NCI-H446 treated with DMSO at 0.1 percent for 48 hours (cell line): ENCODE data around the gene MBD4.
"Not testable (repeated sequence)": the region's sequence is repeated elsewhere in the genome, so short reads cannot be mapped to it uniquely, and the experiment has no call there.

Experiments used
- DNase-seq: peaks from one replicate; lab custom pipeline; 2025; lab: John Stamatoyannopoulos, UW

The MBD4 gene

DNA sequence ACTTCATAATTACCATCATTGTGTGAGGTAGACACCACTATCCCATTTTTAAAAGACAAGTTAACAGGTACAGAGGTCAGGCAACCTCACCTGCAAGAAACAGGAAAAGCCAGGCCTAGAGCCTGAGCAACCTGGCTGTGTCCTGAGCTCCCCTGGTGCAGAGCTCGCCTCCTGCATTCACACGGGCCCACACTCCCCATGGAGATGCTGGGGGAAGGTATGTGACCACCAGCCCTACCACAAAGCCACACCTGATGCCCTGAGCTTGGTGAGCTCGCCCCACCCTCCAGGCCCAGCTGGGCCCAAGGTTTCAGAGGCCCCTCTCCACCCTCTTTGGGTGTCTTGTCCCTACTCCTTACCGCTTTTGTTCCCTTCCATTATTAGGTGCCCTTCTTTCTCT lies 10.1 kb downstream of the MBD4 start:
- DNase-seq, result no peak

DNA sequence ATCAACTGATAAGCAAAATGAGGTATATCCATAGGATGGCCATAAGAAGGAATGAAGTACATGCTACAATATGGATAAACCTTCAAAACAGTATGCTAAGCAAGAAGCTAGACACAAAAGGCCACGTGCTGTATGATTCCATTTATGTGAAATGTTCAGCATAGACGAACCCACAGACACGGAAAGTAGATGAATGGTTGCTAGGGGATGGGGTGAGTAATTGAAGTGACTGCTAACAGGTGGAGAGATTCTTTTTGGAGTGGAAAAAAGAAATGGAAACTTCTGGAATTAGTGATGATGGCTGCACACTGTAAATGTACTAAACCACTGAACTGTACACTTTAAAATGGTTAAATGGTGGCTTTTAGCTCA lies 10.7 kb downstream of the MBD4 start:
- DNase-seq, result no peak

DNA sequence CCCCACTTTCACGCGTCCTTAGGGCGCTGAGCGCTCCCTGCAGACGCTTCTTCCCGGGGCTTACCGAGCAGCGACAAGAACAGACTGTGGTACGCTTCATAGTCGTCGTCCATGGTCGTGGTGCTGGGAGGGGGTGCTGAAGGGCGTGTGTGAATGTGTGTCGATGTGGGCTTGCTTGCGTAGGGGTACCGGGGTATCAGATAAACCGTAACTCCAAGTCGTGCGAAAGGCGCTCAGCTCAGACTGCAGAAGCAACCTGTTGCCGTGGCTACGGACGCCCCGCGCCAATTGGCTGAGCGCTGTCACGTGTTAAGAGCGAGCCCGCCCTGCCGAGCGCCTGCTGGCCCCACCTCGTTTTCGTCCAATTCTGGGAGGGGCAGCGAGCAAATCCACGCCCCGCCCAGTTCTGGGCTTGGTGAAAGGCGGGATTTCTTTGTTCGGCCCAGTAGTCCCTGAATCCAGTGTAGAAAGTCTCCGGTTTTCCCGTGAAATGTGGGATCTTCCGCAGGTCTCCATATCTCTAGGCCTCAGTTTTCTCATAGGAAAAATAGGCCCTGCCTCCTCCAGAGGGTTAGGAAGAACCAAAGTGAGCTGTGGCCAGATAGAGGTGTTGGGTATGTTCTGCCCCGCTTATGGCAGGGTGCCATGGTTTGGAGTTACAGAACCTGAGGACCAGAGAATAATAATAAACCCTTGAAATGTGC lies 11.2 kb downstream of the MBD4 start, which contains the start of gene EFCAB12:
Gene EFCAB12, minus strand, starts transcription at position 261 of the 704 bp plus-strand sequence. Its CDS starts 148 bp downstream, at position 113.
- peak; percentile 88 for DNase-seq

DNA sequence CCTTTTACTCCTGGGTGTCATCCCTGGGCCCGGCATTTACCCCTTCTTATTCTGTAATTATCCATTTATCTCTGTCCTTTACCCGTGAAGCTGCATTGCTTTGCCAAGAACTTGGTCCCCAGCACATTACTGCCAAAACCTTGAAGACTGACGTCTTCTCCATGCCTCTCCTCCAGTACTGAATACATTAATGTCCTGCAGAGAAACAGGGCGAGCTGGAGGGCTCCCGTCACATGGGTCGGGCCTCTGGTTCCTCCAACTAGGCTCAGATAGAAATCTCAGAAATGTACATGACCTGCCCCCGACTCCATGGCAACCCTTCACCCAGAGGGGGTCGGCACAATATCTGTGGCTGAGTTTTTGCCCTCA lies 11.8 kb downstream of the MBD4 start:
- DNase-seq, result no peak

DNA sequence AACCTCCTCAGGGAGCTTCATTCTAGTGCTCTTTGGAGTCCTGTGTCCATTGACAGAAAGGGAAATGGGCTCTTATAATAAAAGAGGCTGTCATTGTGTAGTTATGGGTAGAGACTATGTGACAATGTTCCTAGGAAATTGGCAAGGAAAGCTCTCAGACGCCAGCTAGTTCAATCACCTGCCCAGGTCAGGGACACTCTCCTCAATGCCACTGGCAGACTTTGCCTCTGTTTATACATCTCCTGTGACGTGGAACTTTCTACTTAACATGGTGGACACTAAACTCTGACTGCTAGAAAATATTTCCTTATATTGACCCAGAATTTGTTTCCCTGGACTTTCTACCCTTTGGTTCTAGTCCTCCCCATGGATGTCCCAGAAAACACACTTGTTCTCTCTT lies 14.1 kb downstream of the MBD4 start:
- DNase-seq, result no peak

DNA sequence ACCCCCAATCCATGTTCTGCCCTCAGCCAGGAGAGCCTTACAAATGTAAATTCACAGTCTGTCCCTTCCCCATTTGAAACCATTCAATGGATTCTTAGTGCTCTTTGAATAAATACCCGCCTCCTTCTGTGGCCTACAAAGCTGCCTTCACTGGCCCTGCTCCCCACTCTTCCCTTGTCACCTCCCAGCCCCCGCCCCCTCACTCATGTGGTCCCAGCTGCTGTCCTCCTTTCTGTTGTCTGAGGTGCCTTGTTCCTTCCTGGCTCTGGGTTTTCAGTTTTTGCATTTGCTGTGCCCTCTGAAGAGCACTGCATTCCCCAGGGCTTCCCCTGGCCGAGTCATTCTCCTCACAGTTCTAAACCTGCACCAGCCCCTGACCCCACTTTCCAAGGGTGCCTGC lies 14.5 kb downstream of the MBD4 start:
- DNase-seq, result no peak

DNA sequence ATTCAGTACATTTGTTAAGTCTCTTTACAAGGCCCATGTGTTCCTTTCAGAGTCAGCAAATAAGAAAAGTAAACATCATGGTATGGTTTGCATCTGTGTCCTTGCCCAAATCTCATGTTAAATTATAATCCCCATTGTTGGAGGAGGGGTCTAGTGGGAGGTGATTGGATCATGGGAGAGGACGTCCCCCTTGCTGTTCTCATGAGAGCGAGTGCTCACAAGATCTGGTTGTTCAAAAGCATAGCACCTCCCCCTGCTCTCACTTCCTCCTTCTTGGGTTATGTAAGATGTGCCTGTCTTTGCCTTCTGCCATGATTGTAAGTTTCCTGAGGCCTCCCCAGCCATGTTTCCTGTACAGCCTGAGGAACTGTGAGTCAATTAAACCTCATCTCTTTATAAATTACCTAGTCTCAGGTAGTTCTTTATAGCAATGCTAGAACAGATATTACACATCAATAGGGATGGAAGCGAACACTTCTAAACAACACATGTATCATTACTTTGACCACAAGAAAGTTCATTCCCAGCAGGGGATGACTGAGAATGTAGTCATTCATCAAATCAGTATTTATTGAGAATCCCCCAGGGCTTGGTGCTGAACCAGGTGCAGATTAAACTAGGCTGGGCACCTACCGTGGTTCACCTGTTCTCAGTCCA lies 15.4 kb downstream of the MBD4 start:
- no peak for DNase-seq

DNA sequence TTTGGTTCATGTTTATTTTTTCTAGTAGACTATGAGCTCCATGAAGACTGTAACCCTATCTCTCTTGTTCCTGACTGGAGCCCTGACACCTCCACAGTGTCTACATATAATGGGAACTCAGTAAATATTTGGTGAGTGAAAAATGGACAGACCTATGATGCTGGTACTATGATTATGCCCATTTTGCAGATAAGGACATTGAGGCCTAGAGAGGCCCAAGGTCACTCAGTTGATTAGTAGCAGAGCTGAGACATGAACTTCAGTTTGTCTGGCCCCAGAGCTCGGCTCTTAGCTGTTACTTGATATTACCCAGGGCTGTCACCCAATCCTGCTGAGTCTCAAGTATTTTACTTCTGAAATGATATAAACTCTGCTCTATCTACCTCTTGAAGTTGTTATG lies 16.9 kb downstream of the MBD4 start:
- no peak for DNase-seq

DNA sequence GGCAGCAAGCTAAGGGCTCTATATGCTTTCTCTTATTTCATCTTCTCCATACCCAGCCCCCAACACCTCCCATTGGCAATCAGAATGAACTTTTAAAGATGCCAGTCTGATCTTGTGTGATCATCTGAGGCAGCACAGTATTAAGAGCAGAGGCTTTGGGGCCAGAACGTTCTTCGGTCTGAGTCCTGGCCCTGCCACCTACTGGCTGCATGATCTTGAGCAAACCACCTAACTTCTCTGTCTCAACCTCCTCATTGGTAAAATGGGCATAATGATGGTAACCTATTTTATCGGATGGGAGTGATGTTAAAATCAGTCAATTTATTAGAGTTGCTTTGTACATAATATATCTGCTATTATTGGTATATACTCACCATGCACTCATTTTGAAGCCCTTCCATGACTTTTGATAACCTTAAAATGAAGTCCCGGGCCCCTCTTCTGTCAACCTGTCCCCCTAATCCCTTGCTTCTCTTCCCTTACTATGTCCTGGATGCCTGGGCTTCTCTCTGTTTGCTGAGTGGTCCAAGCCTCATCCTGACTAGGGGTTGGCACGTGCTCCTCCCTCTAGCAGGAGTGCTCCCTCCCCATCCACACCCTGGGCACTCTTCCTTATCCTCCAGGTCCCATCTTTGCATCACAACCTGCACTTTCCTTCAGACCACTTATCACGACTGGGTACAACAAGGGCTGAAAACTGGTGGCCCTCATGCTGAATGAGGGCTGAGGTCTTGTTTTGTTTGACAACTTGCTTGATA lies 17.6 kb downstream of the MBD4 start:
- no peak for DNase-seq

DNA sequence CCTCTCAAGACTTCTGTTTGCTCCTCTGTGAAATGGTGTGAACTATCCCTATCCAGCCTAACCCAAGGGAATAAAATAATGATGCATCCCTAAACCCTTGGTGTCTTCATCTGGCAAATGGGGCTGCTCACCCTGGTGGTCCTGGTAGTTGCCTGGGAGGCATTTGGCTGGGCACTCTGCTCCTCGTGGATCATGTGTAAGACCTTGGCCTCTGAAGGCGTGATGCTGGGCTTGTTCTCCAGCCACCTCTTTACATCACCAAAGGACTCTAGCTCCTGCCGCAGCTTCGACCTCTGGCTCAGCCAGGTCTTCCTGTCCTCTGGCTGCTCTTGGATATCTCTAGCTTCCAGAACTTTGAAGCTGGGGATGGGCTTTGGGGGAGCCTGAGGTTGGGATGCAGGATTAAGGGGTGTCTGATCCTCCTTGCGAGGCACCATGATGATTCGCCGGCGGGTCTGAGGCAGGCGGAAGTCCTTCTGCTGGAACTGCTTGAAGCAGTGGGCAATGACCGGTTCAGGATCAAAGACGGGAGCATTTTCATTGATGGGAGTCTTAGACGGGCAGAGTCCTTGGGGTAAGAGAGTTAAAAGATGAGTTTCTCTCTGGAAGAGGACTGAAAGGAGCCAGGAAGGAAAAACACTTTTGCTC lies 18.4 kb downstream of the MBD4 start:
- no peak for DNase-seq

DNA sequence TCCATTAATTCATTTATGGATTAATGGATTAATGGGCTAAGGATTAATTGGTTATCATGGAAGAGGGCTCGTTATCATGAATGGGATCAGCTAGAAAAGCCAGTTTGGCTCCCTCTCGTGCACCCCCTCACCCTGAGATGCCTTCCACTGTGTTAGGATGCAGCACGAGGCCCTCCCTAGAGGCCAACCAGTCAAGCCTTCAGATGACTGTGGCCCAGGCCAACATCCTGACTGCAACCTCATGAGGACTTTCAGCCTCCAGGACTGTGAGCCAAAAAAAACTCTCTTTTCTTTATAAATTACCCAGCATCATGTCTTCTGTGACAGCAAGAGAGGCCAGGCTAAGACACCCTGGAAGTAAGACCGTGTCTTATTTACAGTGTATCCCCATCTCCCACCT lies 20.3 kb downstream of the MBD4 start:
- no peak for DNase-seq

DNA sequence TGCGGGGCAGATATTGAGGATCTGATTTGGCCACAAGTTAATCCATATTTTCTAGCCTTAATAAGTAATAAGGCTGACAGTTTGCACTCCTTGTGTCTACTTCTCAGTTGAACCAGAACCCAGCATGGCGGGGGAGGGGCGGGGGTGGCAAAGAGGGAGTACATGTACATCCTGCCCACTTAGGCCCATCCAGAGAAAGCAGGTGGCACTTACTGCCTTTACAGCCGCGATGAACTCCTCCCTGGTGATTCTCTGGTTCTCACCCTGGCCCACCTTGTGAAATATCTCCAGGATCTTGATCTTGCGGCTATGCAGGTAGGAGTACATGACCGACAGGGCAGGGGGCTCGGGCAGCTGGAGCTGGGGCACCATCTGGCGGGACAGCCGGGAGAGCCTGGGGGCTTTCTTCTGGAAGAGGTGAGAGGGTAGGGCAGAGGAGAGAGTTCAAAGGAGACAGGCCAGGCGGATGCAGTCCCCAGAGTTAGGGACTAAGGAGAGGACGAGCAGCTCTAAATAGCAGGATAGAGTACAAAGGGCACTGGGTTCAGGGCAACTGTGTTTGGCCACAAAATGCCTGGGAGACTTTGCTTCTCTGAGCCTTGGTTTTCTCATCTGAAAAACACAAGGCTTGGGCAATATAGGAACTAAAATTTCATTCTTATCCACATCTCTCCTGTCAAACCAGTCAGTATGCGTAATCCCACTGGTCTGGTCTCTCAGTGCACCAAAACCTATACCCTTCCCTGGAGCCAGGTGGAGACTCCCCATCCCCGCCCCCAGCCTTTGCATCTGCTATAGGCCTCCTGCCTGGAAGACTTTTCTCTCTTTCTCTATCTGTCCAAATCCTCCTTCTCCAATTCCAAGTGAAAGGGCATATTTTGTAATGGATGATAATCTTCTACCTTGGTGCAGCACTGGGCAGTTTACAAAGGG lies 21.4 kb downstream of the MBD4 start:
- DNase-seq, result no peak

DNA sequence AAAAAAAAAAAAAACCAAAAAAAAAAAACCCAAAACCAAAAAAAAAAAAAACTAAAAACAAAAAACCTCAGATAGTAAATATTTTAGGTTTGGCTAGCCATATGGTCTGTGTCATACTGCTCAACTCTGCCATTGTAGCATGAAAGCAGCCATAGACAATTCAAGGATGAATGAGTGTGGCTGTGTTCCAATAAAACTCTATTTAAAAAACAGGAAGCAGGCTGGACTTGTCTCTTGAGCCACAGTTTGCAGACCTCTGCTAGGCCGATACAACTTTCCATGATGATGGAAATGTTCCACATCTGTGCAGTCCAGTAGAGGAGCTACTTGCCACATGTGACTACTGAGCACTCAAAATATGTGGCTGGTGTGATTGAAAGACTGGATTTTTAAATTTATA lies 22.4 kb downstream of the MBD4 start:
- no peak for DNase-seq

DNA sequence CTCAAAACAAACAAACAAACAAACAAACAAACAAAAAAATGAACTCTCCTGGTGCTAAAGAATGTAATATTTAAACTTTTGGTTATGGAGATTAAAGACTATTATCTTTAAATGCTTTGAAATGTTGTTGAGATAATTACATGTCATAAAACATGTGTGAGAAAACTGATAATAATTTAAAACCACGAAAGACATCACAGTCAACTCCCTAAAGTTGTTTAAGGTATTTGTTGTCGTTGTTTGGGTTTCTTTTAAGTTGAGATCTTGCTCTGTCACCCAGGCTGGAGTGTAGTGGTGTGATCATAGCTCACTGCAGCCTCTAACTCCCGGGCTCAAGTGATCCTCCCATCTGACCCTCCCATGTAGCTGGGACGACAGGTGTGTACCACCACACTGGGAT lies 23.3 kb downstream of the MBD4 start:
- DNase-seq, result no peak

DNA sequence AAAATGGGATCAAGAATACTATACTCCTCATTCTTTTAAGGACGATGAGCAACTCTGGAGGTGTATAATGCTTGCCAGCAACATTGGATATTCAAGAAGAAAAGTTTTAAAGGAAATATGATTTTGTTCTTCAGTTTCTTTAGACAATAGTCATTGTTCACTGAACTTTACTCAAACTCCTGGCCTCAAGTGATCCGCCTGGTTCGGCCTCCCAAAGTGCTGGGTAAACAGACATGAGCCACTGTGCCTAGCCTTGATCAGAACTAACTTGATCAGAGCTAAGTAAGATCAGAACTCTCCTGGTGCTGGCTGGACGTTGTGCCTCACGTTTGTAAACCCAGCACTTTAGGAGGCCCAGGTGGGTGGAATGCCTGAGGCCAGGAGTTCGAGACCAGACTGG lies 23.9 kb downstream of the MBD4 start:
- no peak for DNase-seq

DNA sequence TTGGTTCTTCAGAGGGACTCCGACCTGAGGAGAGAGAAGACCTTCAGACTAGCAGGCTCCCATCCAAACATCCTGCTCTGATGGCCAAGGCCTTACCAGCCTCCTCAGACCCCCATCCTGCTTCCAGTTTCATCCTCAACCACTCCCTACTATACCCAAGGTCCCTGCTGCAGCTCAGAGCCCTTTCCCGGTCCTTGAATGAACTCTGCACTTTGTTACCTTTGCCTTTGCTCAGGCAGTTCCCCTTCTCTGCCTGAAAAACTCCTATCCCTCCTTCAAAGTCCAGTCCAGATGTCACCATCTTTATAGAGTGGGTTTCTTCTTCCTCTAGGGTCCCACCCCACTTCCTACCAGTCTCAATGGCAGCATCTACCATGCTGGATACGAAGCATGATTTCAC lies 24.4 kb downstream of the MBD4 start:
- DNase-seq, result no peak

DNA sequence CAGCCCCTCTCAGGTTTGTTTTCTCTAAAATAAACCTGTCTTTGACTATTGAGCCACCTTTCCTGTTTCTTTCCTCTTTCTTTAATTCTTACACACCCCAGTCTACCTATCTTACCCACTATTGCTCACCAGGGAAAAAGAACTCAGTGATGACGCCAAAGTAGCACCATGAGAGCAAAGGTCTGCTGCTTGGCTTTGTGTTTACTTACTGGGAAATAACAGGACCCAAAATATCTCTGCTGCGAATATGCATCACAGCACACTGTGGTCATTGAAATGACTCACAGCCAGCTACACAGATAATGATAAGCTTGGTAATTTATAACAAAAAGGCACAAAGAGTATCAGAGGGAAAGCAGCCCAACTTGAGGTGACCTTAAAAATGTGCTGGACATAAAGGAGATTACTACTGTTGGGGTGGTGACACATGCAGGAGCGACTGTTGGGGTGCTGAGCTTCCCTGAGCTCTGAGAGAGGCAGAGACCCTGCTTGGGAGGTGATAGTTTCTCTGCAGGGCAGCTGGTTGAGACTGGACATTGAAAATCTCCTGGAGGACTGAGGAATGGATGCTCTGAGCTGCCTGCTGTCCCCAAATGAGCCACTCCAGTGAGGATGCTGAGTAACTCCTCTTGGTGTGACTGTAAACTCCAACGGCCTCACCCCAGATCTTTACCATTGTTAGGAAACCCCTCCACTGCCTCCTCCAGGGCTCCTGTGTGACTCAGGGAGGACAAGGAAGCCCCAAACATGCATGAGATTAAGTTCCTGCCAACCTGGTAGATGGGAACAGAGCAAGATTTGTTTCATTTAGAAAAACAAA lies 25.9 kb downstream of the MBD4 start:
- no peak for DNase-seq

DNA sequence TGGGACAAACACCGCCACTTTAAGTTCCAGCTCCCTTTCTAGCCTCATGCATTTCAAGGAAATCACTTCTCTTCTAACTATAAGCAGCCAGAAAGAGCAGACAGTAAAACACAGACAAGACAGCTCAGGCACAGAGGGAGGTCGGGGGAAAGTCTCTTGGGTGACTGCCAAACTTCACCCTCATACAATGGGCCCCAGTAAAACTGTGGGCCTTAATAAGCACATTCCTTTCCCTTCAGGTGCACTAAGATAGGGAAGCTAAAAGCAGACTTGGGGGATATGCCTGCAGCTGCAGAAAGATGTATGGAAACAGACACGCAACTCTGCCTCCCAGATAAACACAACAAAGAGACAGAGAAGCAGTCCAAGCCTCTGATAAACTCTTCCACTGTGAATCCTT lies 26.5 kb downstream of the MBD4 start:
- not testable (repeated sequence) for DNase-seq

DNA sequence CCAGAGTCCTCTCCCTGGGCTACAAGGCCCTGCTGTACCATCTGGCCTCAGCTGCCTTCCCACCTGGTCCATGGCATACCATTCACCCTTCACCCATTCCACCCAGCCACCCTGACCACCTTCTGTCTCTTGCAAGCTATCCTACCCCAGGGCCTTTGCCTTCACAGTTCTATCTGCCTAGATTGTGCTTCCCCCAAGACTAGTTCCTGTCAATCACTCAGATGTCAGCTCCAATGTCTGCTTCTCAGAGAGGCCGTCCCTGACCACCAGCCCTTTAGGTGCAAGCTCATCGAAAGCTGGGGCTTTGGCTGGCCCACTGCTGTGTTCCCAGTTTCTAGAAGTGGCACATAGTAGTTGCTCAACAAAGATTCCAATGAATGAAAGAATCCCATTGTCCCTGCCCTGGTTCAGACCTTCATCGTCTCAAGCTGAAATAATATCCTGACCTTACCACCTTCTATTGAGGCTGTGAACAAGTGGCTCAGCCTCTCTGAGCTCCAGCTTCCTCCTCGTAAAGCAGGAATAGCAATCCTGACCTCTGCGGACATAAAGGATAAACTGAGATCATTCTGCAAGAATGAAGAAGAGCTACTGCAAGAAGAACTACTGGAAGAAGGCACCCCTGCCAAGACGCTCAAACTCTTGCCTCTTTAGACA lies 27.1 kb downstream of the MBD4 start:
- DNase-seq, result no peak

DNA sequence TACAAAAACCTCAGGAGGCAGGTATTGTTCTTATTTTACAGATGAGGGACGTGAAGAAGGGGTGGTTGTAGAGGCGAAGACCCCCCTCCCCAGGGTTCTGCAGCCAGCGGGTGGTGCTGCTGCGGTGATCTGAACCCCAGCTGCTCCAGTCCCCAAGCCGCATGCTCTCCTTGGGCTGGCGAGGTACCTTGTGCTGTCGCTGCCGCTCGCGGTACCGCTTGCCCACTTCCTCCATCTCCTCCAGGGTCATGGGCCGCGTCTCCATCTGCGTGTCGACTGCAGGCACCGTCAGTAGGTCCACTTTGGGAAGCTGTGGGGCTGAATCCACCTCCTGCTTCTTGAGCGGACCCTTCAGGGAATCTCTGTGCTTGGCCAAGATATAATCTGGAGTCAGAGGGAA lies 28.8 kb downstream of the MBD4 start:
- DNase-seq, result no peak
